Gastroesophageal sphincter (tissue), 4 donors: ENCODE data around the gene OSTM1. TPM values are rescaled to one million over a fixed set of nuclear protein-coding genes. Genes with fewer than 3 reads are reported as not detected.

Experiments
- ATAC-seq: fragments of 150-250 bp; one replicate; pipeline ENCODE4 v1.9.1; 2016; ENCODE audit warnings: mild to moderate bottlenecking, moderate library complexity
- H3K27ac ChIP-seq, 4 donors: fragments of 200-600 bp; sonication (generic) in 3 of 4; 1 replicate in 3 of 4; 2 replicates in 1 of 4; pipeline ENCODE4 v1.5.1; 2016 to 2019
- H3K27me3 ChIP-seq: fragments of 200-600 bp; sonication (generic); one replicate; pipeline ENCODE4 v1.5.1; 2019
- H3K36me3 ChIP-seq, 2 donors: fragments of 200-600 bp; sonication (generic); one replicate each; pipeline ENCODE4 v1.5.1; 2019; ENCODE audit warnings: control low read depth in 1 of 2
- H3K4me1 ChIP-seq, 3 donors: fragments of 200-600 bp; sonication (generic); 1 replicate in 2 of 3; 2 replicates in 1 of 3; pipeline ENCODE4 v1.5.1; 2016 to 2019; ENCODE audit warnings: control low read depth in 2 of 3
- H3K4me3 ChIP-seq, 2 donors: fragments of 200-600 bp; sonication (generic); one replicate each; pipeline ENCODE4 v1.5.1; 2019; ENCODE audit warnings: mild to moderate bottlenecking in 1 of 2, moderate library complexity in 1 of 2
- H3K9me3 ChIP-seq, 3 donors: fragments of 200-600 bp; sonication (generic); one replicate each; pipeline ENCODE4 v1.5.1; 2017 to 2019; ENCODE audit warnings: control low read depth in 2 of 3
- CTCF ChIP-seq, 4 experiments: fragments of 200-600 bp in 2 of 4; fragments of 450-650 bp in 2 of 4; sonication (generic) in 1 of 4; IDR thresholded peaks; one replicate each; pipeline ENCODE4 v1.5.1; 2017 to 2019; ENCODE audit warnings: antibody characterized with exemption in 4 of 4, mild to moderate bottlenecking in 2 of 4, moderate library complexity in 2 of 4
- EP300 ChIP-seq: sonication (generic); formaldehyde crosslinking; IDR thresholded peaks from one replicate; pipeline ENCODE4 v1.6.1; 2017; ENCODE audit warnings: antibody characterized with exemption, mild to moderate bottlenecking
- POLR2A ChIP-seq, 2 donors: fragments of 450-650 bp; IDR thresholded peaks; one replicate each; pipeline ENCODE4 v1.6.1; 2017; ENCODE audit warnings: antibody characterized with exemption in 2 of 2, mild to moderate bottlenecking in 2 of 2, moderate library complexity in 1 of 2
- POLR2AphosphoS5 ChIP-seq: sonication (generic); formaldehyde crosslinking; IDR thresholded peaks from one replicate; pipeline ENCODE4 v1.6.1; 2017; ENCODE audit warnings: antibody characterized with exemption
- WGBS, 2 donors: methylation state at CpG; one replicate each; pipeline ENCODE4 v1.1.5; 2018; ENCODE audit warnings: low coverage in 1 of 2; 5-methylcytosine and 5-hydroxymethylcytosine counted together
- total RNA-seq, 4 donors: library from RNA; depleted of rRNA; stranded (reverse); fragments of >200 nt; gene quantifications; one replicate each; pipeline ENCODE4 v1.1.0, GENCODE V29; 2016

OSTM1 gene
- total RNA-seq, 4 donors from 2014 or later = 44.6 to 78.1 (median 55.5) TPM

DNA sequence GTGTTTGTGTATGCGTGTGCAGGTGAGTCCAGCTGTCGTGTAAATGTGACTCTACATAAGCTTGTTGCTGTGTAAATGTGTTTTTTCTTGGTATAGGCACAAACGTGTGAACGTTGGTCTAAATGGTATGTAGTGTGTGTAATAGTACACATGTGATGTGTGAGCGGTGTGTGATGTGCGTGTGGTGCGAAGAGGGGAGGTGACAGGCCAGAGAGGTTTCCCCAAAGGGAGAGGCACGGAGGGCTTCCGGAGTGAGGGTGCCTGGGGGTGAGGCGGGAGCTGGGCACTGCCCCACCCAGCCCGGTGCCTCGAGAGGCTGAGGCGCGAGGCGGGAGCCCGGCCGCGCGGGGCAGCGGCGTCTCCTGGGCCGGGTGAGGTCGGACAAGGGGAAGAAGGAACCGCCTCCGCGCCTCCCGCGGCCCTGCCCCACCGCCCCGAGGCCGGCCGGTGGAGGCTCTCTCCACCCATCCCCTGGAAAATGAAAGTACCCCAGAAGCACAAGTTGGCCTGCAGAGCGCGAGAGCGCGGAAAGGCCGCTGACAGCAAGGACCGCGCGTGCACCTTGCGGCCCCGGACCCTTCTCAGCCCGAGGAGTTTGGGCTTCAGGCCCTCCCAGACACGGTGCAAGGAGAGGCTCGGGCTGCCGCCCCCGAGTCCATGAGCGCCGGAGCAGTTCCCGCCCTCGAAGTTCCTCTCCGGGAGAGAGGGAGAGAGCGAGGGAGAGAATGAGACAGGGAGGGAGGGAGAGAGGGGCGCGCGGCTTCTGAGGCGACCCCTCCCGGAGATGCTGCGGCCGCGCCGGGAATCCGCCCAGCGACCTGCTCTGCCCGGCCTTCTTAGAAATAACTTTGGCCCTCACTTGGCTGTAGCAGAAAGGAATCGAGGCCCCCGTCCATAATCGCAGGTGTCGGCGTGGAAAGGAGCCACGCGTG is 43.2 kb upstream of the OSTM1 start:
- TF ChIP-seq POLR2AphosphoS5 (no peak), POLR2A (IDR thresholded peaks at IDR 0.05) (no peak), EP300 (no peak), CTCF (IDR thresholded peaks at IDR 0.05) (no peak)
- peak; percentile 34 for ATAC-seq
- Histone ChIP-seq H3K9me3 (no peaks in the 10 kb centered on the region), H3K27ac (no peak overlapping the region), H3K27me3 (peaks cover 99% of the 10 kb centered on the region), H3K36me3 (no peaks in the 10 kb centered on the region), H3K4me3 (peak overlapping the region; percentile 68 to 73), H3K4me1 (peaks cover 0 to 59% (median 35%) of the 10 kb centered on the region in 3 donors)
- WGBS, 2 donors = 0% methylated on average over 11 of the region's 72 CpGs; no CpG with 5 or more reads in 1 of the 2 donors

- Histone ChIP-seq H3K36me3 (no peaks in the 10 kb centered on the region), H3K27ac (no peak overlapping the region), H3K27me3 (peaks cover 97% of the 10 kb centered on the region), H3K4me1 (peaks cover 0 to 59% (median 35%) of the 10 kb centered on the region in 3 donors), H3K4me3 (peak overlapping the region in 1 of 2 donors; percentile 68), H3K9me3 (no peaks in the 10 kb centered on the region)
- no peak for ATAC-seq
- WGBS, 2 donors = 22% methylated on average over 9 of the region's 46 CpGs
- no peak for TF ChIP-seq POLR2A (IDR thresholded peaks at IDR 0.05)
- no peak for TF ChIP-seq EP300
- no peak for TF ChIP-seq CTCF (IDR thresholded peaks at IDR 0.05)
- TF ChIP-seq POLR2AphosphoS5 = no peak
Observed at GRCh38 chr6:108116546-108117426, 42.2 kb upstream of the OSTM1 start.

GRCh38 chr6:108115598-108116058 is 41.1 kb upstream of the OSTM1 start:
- no peaks in the 10 kb centered on the region for H3K9me3 ChIP-seq
- 21 to 32% methylated on average over 6 to 11 of the region's 20 CpGs for WGBS, 2 donors
- no peak for TF ChIP-seq POLR2A (IDR thresholded peaks at IDR 0.05)
- TF ChIP-seq CTCF (IDR thresholded peaks at IDR 0.05) = peak in 1 of 4 experiments; percentile 19
- no peak overlapping the region for H3K27ac ChIP-seq
- H3K4me1 ChIP-seq = peaks cover 0 to 59% (median 35%) of the 10 kb centered on the region in 3 donors
- H3K27me3 ChIP-seq = peaks cover 91% of the 10 kb centered on the region
- H3K4me3 ChIP-seq = peak overlapping the region in 1 of 2 donors; percentile 43
- H3K36me3 ChIP-seq = no peaks in the 10 kb centered on the region
- no peak for ATAC-seq

DNA sequence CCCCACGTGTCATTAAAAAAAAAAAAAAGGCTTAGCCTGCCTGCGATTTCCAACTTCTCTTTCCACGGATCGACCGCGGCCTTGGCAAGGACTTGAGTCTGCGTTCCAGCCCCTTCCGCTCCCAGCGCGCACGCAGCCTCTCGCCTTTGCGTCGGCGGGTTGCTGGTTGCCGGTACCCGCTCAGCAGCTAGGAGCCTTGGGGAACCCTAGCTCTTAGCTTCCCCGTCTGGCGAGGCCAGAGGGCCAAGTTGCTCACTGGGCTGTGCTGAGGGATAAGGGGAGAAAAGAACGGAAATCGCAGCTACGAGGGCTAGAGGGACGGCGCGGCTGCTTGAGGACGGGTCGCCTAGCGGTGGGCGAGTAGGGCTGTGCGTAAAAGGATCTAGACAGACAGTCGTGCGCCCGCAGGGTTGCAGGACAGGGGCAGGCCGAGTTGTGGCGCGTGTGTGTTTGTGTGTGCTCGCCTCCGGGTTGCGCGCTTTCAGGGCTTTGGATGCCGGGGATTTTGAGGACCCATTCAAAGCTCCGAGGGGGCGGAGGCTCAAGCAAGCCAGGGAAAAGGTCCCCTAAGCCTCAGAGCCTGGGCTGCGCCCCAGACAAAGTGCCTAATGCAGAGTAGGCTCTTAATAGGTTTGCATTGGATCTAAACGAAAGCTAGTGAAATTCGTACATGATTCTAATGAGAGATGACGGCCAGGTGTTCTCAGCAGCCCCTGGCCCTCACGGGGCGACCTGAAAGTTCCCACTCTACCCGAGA is 40.5 kb upstream of the OSTM1 start:
- Histone ChIP-seq H3K9me3 (no peaks in the 10 kb centered on the region), H3K4me3 (peak overlapping the region in 1 of 2 donors; percentile 43), H3K27ac (no peak overlapping the region), H3K27me3 (peaks cover 88% of the 10 kb centered on the region), H3K4me1 (peaks cover 0 to 59% (median 35%) of the 10 kb centered on the region in 3 donors), H3K36me3 (no peaks in the 10 kb centered on the region)
- TF ChIP-seq CTCF (IDR thresholded peaks at IDR 0.05) (peak in 1 of 4 experiments; percentile 18), EP300 (no peak), POLR2A (IDR thresholded peaks at IDR 0.05) (no peak), POLR2AphosphoS5 (peak; percentile 12)
- 10% methylated on average over 11 of the region's 50 CpGs; no CpG with 5 or more reads in 1 of the 2 donors for WGBS, 2 donors
- ATAC-seq = no peak
